NCI-H2227 treated with DMSO at 0.1 percent for 48 hours (cell line): ENCODE results near the gene CACUL1.

Experiments used
- DNase-seq: peaks from one replicate; lab custom pipeline; 2025; lab: John Stamatoyannopoulos, UW

The CACUL1 gene

GRCh38 chr10:118732245-118733165 lies 22.3 kb downstream of the CACUL1 start:
- no peak for DNase-seq

GRCh38 chr10:118730756-118731456 lies 23.9 kb downstream of the CACUL1 start:
- no peak for DNase-seq

- no peak for DNase-seq
Measured at GRCh38 chr10:118729641-118730258, 25.0 kb downstream of the CACUL1 start.

- no peak for DNase-seq
Measured at GRCh38 chr10:118729200-118729599, 25.6 kb downstream of the CACUL1 start.

- no peak for DNase-seq
Measured at GRCh38 chr10:118725886-118726500, 28.8 kb downstream of the CACUL1 start.

GRCh38 chr10:118723466-118723865 lies 31.3 kb downstream of the CACUL1 start:
- DNase-seq: no peak

GRCh38 chr10:118721539-118721876 lies 33.3 kb downstream of the CACUL1 start:
- DNase-seq: no peak

- DNase-seq: peak; percentile 20
Measured at GRCh38 chr10:118720685-118721538, 33.9 kb downstream of the CACUL1 start.

- no peak for DNase-seq
Measured at GRCh38 chr10:118714366-118714765, 40.4 kb downstream of the CACUL1 start.

GRCh38 chr10:118712930-118713634 lies 41.7 kb downstream of the CACUL1 start:
- no peak for DNase-seq

GRCh38 chr10:118712080-118712479 lies 42.7 kb downstream of the CACUL1 start:
- no peak for DNase-seq

GRCh38 chr10:118710487-118710886 lies 44.3 kb downstream of the CACUL1 start:
- no peak for DNase-seq

GRCh38 chr10:118708571-118708970 lies 46.2 kb downstream of the CACUL1 start:
- DNase-seq: no peak

GRCh38 chr10:118704711-118705110 lies 50.1 kb downstream of the CACUL1 start:
- no peak for DNase-seq

- DNase-seq: no peak
Measured at GRCh38 chr10:118701529-118702323, 53.0 kb downstream of the CACUL1 start.

- no peak for DNase-seq
Measured at GRCh38 chr10:118698421-118698820, 56.3 kb downstream of the CACUL1 start.

- DNase-seq: no peak
Measured at GRCh38 chr10:118694848-118695247, 59.9 kb downstream of the CACUL1 start.

GRCh38 chr10:118692872-118693271 lies 61.9 kb downstream of the CACUL1 start:
- no peak for DNase-seq

- no peak for DNase-seq
Measured at GRCh38 chr10:118689070-118689858, 65.5 kb downstream of the CACUL1 start.
